Activated CD4-positive, alpha-beta T cell treated with anti-CD3 and anti-CD28 coated beads for 48 hours (primary cell): ENCODE data around the gene LENG9.
A peak's percentile ranks its signal among the peaks of the same experiment; 100 is the strongest.

Experiments
- DNase-seq: peaks from one replicate; pipeline ENCODE4 v3.0.0-alpha.2; 2020

Gene LENG9

DNA sequence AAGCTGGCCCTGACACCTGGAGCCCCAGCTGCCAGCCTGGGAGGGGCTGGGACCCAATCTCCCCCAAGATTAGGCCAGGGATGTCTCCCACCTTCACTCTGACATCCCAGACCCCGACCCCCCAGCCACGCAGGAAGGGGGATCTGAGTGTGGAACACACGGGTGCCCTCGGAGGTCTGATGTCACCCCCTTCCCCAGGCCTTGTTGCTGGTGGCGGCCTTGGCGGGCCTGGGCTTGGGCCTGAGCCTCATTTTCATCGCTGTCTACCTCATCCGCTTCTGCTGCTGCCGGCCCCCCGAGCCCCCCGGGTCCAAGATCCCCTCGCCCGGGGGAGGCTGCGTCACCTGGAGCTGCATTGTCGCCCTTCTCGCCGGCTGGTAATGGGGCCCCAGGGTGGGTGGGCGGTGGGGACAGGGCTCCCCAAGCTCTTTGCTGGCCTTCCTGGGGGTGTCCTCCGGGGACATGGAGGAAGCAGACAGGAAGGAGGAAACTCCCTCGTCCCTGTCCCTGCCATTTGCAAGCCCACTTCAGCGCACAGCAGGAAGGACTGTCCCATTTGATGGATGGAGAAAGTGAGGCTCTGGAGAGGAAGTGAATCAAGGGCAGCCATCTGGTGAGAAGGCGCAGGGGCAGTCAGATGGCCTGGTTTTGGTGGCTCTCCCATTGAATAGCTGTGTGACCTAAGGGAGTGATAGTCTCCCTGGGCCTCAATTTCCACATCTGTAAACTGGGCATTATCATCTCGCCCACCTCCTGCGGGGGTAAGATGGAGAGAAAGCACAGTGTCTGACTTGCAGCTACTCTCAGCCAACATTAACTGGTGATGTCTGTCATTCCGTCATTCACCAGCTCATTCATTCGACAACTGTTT, 44.4 kb downstream of the LENG9 start:
- DNase-seq: no peak

DNA sequence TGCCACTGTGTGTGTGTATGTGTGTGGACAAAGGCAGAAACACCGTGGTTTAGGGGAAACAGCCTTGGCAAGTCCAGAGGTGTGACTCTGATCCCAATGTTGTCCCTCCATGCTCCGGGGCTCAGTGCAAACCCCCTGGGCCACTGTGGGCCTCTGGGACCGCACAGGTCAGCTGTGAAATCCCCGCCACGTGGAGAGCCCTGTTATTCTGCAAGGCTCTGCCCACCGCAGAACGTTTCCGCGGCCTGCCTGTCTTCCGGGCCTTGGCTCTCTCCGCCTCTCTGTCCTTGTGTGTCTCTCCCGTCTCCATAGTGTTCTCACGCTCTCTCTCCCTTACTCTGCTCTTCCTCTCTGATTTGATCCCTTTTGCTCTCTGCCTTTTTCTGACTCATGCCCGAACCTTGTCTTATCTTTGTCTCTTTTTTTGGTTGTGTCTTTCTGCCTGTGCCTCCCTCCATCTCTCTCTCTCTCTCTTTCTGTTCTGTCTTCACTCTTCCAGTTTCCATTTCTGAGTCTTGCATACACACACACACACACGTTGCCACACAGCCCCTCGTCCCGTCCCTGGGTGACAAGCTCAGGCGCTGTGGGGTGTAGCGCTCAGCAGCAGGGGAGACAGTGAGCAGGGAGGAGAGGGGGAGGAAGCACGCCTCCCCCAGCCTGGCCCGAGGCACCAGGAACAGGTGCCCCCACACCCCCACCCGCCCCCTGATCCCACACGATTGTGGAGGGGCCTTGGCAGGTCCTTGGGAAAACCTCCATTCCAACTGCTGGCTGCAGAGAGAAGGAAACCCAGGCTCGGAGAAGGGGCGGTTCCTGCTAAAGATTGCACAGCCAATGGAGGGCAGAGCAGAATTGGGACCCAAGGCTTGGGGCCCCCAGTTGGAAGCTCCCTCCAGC, 45.3 kb downstream of the LENG9 start:
- no peak for DNase-seq

DNA sequence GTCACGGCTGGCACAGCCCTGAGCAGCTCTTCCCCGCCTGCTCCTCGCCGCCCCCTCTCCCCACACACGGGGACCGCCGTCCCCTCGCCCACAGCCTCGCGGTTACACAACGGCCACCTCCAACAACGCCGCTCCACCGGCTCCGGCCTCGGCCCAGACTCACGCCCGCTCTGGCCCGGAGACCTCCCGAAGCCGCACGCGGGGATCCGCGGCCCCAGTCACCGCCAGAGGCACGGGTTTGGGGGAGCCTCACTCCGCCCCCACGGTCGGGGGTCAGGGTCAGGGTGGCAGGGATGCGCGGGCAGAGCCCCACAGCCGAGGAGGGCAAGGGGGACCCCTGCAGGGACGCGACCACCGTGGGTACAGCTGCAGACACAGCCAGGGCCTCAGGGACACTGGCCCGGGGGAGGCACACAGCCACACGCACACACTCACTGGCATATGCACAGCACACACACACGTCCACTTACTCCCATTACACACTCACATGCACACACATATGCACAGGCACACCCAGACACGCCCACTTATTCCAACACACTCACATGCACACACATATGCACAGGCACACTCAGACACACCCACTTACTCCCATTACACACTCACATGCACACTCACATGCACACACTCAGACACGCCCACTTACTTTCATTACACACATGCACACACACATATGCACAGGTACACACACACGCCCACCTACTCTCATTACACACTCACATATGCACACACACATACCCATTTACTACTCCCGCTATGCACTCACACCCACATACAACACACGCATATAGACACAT, 46.7 kb downstream of the LENG9 start:
- no peak for DNase-seq

DNA sequence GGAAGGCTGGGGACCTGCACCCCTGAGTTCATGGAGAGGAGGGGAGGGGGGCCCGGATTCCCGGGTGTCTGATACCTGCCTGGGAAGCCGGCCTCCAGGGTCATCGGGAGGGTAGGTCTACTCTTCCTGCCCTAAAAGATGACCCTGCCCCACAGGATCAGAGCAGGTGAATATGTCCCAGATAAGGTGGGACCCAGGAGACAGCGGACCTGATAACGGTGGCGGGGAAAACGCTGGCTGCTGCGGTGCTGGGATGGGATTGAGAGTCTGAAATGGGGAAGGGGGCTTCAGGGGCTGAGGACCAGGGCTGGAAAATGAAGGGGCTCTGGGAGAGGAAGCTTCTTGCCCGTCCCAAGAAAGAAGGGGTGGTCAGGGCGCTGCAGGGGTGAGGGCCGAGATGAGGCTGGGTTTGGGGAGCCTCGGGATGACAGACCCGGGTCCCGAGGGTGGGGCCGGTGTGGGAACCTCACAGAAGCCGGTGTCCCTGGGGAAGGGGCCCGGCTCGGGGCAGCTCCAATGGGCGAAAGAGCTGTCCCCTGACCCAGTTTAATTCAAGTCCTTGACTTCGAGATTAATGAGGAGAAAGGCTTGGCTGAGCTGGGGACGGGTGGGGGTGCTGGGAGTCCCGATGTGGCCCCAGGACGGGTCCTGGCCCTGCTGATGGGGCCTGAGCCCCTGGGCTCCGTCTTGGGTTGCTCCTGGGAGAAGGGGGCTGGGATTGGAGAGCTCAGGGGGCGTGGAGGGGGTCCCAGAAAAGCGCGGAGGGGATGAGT, 47.5 kb downstream of the LENG9 start:
- no peak for DNase-seq

DNA sequence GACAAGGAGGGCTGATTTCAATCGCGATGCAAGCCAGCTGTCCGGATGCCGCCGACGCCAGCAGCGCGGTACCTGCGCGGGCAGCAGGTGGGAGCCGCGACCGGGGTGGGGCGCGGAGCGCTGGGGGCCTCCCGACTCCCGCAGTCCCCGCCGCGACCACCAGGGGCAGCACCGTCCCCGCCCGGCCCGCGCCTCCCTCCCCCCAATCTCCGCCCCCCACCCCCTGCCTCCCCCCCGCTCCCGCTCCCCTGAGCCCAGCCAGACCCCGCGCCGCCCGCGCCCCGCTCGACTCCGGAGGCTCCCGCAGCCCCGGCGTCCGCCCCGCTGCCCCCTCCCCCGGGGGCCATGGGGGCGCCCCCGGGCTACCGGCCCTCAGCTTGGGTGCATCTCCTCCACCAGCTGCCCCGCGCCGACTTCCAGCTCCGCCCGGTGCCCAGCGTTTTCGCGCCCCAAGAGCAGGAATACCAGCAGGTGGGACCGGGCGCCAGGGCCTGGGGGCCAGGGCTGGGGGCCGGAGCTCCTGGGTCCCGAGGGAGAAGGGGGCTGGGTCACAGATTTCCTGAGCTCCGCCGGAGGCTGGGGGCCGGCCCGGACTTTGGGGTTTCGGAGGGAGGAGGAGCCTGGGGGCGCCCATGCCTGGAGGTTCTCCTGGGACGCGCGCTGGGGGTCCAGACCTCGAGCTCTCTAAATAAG, 48.2 kb downstream of the LENG9 start, which contains the start of gene TTYH1:
TSS of gene TTYH1 (plus strand) at position 257 of the 693 bp plus-strand sequence. CDS start at position 346, 89 bp downstream.
- DNase-seq: peak; percentile 61

DNA sequence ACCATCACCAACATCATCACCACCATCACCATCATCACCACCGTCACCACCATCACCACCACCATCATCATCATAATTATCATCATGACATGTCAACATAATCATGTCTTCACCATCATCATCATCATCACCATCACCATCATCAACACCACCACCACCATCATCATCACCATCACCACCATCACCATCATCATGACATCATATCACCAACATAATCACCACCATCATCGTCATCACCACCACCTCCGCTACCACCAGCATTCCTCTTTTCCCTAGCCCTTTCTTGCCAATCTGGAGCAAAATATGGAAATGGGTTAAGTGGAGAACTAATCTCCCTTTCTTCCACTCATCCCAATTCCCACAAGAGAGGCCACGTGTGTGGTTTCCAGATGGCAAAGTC, 49.4 kb downstream of the LENG9 start:
- DNase-seq: no peak

DNA sequence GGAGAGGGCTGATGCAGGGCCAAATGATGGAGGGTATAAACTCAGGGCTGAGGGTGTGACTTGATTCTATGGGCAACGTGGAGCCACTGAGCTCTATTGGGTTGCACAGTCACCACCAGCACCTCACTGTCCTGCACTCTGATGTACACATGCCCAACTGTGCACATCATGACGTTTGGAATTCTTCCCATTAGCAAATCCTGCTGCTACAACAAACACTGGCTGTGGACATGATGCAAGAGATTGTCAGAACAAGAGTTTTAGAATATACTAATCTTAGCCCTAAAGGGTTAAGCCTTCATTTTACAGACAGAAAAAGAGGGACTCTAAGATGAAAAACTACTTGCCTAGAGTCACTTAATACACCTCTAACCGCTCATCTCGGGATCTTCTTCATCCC, 50.7 kb downstream of the LENG9 start:
- DNase-seq: no peak
